Suprapubic skin (tissue), 4 donors: ENCODE results near the gene RUNX2. TPM values are rescaled to one million over a fixed set of nuclear protein-coding genes. Genes with fewer than 3 reads are reported as not detected.

ENCODE experiments used
- DNase-seq, 2 donors: peaks; one replicate each; pipeline ENCODE4 v3.0.0-alpha.2; 2019; ENCODE audit warnings: low spot score in 2 of 2
- H3K27ac ChIP-seq: fragments of 200-600 bp; sonication (generic); one replicate; pipeline ENCODE4 v1.5.1; 2019
- H3K27me3 ChIP-seq: fragments of 200-600 bp; sonication (generic); one replicate; pipeline ENCODE4 v1.5.1; 2019
- H3K36me3 ChIP-seq: fragments of 200-600 bp; sonication (generic); one replicate; pipeline ENCODE4 v1.5.1; 2019
- H3K4me1 ChIP-seq: fragments of 200-600 bp; sonication (generic); one replicate; pipeline ENCODE4 v1.5.1; 2019
- H3K4me3 ChIP-seq: fragments of 200-600 bp; sonication (generic); one replicate; pipeline ENCODE4 v1.5.1; 2019; ENCODE audit warnings: mild to moderate bottlenecking
- H3K9me3 ChIP-seq: fragments of 200-600 bp; sonication (generic); one replicate; pipeline ENCODE4 v1.5.1; 2019
- EP300 ChIP-seq: sonication (generic); formaldehyde crosslinking; IDR thresholded peaks from one replicate; pipeline ENCODE4 v1.6.1; 2017; ENCODE audit warnings: antibody characterized with exemption
- POLR2A ChIP-seq, 2 donors: fragments of 450-650 bp; IDR thresholded peaks; one replicate each; pipeline ENCODE4 v1.6.1; 2017; ENCODE audit warnings: antibody characterized with exemption in 2 of 2, mild to moderate bottlenecking in 2 of 2, moderate library complexity in 2 of 2
- POLR2AphosphoS5 ChIP-seq, 3 donors: sonication (generic); formaldehyde crosslinking; IDR thresholded peaks; one replicate each; pipeline ENCODE4 v1.6.1; 2017; ENCODE audit warnings: antibody characterized with exemption in 3 of 3
- WGBS: methylation state at CpG from one replicate; pipeline ENCODE4 v1.1.5; 2018; 5-methylcytosine and 5-hydroxymethylcytosine counted together
- total RNA-seq, 4 donors: library from RNA; depleted of rRNA; stranded (reverse); fragments of >200 nt; gene quantifications; one replicate each; pipeline ENCODE4 v1.1.0, GENCODE V29; 2016
- TF ChIP-seq, protein P1 (sequence below), 2 donors: fragments of 200-600 bp in 1 of 2; fragments of 450-650 bp in 1 of 2; sonication (generic) in 1 of 2; IDR thresholded peaks; one replicate each; pipeline ENCODE4 v1.5.1; 2016 to 2019; ENCODE audit warnings: antibody characterized with exemption in 2 of 2, mild to moderate bottlenecking in 1 of 2, moderate library complexity in 1 of 2

Gene RUNX2
- total RNA-seq, 4 donors from 2014 or later = 2.6 to 5.9 (median 3.1) TPM

DNA sequence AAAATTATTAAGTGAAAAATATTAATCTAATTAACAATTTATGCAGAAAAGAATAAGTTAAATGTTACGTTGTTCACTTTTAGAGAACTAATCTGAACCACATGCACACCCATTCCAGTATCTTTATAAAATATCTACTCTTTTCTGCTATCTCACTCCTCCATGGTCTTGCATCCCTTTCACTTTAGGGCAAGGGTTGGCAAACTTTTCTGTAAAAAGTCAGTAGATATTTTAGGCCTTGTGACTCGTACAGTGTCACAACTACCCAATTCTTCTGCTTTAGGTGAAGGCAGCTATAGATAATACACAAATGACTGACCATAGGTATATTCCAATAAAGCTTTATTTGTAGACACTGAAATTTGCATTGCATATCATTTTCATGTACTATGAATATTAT, 89.3 kb downstream of the RUNX2 start:
- Histone ChIP-seq H3K27ac (no peak overlapping the region), H3K9me3 (no peaks in the 10 kb centered on the region), H3K4me1 (peaks cover 30% of the 10 kb centered on the region), H3K36me3 (no peaks in the 10 kb centered on the region), H3K27me3 (peaks cover 67% of the 10 kb centered on the region), H3K4me3 (no peak overlapping the region)
- 87% methylated on average over 2 of the region's 2 CpGs for WGBS
- no peak for TF ChIP-seq POLR2AphosphoS5 (IDR thresholded peaks at IDR 0.05)
- no peak for TF ChIP-seq POLR2A (IDR thresholded peaks at IDR 0.05)
- TF ChIP-seq, protein P1, sequence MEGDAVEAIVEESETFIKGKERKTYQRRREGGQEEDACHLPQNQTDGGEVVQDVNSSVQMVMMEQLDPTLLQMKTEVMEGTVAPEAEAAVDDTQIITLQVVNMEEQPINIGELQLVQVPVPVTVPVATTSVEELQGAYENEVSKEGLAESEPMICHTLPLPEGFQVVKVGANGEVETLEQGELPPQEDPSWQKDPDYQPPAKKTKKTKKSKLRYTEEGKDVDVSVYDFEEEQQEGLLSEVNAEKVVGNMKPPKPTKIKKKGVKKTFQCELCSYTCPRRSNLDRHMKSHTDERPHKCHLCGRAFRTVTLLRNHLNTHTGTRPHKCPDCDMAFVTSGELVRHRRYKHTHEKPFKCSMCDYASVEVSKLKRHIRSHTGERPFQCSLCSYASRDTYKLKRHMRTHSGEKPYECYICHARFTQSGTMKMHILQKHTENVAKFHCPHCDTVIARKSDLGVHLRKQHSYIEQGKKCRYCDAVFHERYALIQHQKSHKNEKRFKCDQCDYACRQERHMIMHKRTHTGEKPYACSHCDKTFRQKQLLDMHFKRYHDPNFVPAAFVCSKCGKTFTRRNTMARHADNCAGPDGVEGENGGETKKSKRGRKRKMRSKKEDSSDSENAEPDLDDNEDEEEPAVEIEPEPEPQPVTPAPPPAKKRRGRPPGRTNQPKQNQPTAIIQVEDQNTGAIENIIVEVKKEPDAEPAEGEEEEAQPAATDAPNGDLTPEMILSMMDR (IDR thresholded peaks at IDR 0.05) = no peak
- no peak for TF ChIP-seq EP300
- DNase-seq = no peak

DNA sequence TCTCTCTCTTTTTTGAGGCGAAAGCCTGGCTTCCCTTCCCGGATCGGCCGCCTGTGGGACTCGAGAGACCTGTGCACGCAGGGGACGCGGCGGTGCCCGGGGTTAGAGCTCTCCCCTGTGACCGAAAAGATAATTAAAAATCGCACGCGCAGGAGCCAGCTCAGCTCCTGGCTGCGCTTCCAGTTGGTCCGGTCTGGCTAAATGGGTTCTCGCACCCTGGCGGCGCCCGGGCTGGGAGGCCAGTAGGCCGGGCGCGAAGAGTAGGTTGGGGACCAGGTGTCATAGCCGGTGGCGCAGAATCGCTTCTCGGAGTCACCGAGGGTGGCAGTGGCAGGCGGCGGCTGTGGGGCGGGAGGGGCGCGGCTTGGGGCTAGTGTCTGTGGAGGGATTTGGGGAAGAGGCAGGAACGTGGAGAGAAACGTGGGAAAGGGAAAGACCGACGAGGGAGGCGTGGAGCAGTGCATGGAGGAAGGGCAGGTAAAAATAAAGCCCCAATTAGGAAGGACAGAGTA, 91.5 kb downstream of the RUNX2 start:
- Histone ChIP-seq H3K27me3 (peaks cover 87% of the 10 kb centered on the region), H3K4me1 (peaks cover 47% of the 10 kb centered on the region), H3K36me3 (no peaks in the 10 kb centered on the region), H3K27ac (no peak overlapping the region), H3K4me3 (peak overlapping the region; percentile 77), H3K9me3 (no peaks in the 10 kb centered on the region)
- TF ChIP-seq EP300 = no peak
- TF ChIP-seq, protein P1 (IDR thresholded peaks at IDR 0.05) = peak in 1 of 2 donors; percentile 20
- TF ChIP-seq POLR2A (IDR thresholded peaks at IDR 0.05) = no peak
- TF ChIP-seq POLR2AphosphoS5 (IDR thresholded peaks at IDR 0.05) = no peak
- DNase-seq = peak in 1 of 2 donors; percentile 68
- 12% methylated on average over 25 of the region's 38 CpGs for WGBS

DNA sequence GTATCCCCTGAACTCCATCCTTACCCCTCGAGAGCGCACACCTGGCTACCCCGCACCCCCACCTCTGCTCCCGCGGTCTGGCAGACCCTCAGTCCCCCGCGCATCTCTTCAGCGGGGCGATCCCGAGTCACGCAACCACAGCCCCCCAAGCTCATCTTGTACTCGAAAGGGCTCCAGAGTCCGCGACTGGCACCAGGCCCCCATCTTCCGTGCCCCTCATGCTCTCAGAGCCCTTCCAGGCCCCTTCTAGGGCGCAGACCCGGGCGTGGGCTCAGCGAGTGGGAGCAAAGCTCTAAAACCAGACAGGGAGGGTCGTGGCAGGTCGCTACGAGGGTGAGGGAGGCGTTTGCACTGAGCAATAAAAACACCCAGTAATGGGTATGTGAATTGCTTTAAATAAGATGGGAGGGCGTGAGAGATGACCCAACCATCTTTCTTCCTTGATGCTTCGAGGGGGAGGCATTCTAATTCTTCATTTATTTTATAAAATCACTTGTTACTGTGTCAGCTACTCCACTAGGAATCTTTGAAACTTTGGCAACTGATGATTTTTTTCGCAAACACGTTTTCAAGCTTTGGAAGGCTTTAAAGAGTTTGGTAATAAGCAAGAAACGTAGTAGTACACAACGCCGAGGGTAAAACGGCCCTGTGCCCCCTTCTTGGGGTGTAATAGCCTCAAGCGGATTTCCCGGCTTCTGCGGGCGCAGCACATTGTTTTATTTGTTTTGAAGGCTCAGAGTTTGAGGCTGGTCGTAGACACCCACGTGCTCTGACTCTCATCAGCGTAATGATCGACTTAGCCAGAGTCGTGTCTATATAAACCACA, 92.2 kb downstream of the RUNX2 start:
- no peak for TF ChIP-seq POLR2AphosphoS5 (IDR thresholded peaks at IDR 0.05)
- no peak for TF ChIP-seq POLR2A (IDR thresholded peaks at IDR 0.05)
- TF ChIP-seq, protein P1 (IDR thresholded peaks at IDR 0.05) = no peak
- no peak for TF ChIP-seq EP300
- no peaks in the 10 kb centered on the region for H3K9me3 ChIP-seq
- no peak for DNase-seq
- no peak overlapping the region for H3K27ac ChIP-seq
- WGBS = 17% methylated on average over 40 of the region's 40 CpGs
- H3K4me3 ChIP-seq = peak overlapping the region; percentile 77
- H3K4me1 ChIP-seq = peaks cover 47% of the 10 kb centered on the region
- H3K36me3 ChIP-seq = no peaks in the 10 kb centered on the region
- H3K27me3 ChIP-seq = peaks cover 82% of the 10 kb centered on the region

DNA sequence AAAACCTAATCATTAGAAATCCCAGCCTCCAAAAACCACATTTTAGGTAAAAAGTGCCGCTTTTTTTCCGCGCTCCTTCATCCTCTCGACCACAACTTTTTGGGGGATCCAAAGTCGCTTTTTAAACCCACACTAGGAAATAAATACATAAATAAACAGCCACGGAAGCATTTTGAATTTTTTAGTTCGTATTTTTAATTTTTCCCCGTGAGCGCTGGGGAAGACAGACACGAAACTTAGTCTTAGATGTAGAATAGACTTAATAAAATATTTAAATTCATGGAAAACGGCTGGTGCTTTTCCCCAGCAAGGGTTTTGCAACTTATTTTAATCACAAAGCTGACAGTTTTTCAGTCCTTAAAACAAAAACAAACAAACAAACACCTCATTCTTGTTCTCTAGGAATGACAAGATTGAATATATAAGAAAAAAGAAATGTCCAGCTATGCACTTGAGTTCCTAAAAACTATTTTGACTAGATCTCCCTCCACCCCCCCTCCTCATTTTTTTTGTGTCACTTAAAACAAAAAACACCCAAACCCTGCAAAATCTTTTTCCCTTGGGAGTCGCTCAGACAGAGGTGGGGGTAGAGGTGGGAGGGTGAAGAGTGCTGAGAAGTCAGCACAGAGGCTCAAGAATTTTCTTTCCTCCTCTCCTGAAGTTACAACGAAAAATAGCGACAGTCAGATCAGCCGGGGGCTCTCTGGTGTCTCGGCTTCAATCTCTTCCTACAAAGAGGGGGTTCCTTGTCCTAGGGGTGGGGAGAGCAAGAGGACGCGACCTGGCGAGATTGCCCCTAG, 93.0 kb downstream of the RUNX2 start:
- peaks cover 47% of the 10 kb centered on the region for H3K4me1 ChIP-seq
- 18% methylated on average over 18 of the region's 19 CpGs for WGBS

More for the DNA sequence above, 93.0 kb downstream of the RUNX2 start:
- peak overlapping the region; percentile 77 for H3K4me3 ChIP-seq
- H3K9me3 ChIP-seq = no peaks in the 10 kb centered on the region
- H3K27ac ChIP-seq = peak overlapping the region; percentile 45
- DNase-seq = no peak
- H3K27me3 ChIP-seq = peaks cover 78% of the 10 kb centered on the region
- no peaks in the 10 kb centered on the region for H3K36me3 ChIP-seq
- TF ChIP-seq, protein P1 (IDR thresholded peaks at IDR 0.05) = no peak
- TF ChIP-seq EP300 (no peak), POLR2AphosphoS5 (IDR thresholded peaks at IDR 0.05) (no peak), POLR2A (IDR thresholded peaks at IDR 0.05) (no peak)
